ENCODE results near the gene FOXQ1.
A peak's percentile ranks its signal among the peaks of the same experiment; 100 is the strongest.
"Not testable (repeated sequence)": the region's sequence is repeated elsewhere in the genome, so short reads cannot be mapped to it uniquely, and the experiment has no call there.

FOXQ1 gene

DNA sequence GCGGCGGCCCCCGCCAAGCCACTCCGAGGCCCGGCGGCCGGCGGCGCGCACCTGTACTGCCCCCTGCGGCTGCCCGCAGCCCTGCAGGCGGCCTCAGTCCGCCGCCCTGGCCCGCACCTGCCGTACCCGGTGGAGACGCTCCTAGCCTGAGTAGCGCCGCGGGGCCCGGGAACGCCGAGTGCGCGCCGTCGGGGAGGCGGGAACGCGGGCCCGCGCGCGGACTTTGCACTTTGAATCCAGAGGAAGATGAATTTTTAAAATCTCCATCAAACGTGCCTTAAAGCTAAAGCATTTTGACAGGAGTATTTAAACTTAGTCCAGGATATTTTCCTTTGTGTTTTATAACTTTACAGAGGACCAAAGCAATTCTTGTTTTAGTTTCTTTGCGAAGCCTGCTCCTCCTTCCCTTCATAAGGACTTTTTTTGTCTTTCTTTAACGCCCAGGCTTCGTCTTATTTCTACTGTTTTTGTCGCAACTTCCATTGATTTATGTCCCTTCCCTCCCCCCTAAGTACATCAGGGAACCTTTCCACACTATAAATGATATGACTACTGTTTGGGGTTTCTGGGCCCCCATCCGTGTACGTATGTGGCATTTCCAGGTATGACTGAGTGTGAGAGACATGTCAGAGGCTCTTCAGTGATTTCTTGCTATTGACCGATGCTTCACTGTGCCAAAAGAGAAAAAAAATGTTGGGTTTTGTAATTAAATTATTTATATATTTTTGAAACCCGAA is 2.0 kb downstream of the FOXQ1 start:
- Histone ChIP-seq H3K36me3 (ENCODE audit: control insufficient read depth, insufficient read depth, low read length, severe bottlenecking) (no peaks in the 10 kb centered on the region), H3K27me3 (replicated peaks; ENCODE audit: control insufficient read depth, insufficient read depth, low read length) (peaks cover 36% of the 10 kb centered on the region), H3K9ac (ENCODE audit: low read length) (no peak overlapping the region), H3K4me3 (ENCODE audit: low read length) (no peak overlapping the region), H3K4me1 (ENCODE audit: control insufficient read depth, insufficient read depth, low read length) (peaks cover 9% of the 10 kb centered on the region), H3K9me3 (ENCODE audit: control insufficient read depth, low read length) (no peaks in the 10 kb centered on the region)
- no peak for DNase-seq (ENCODE audit: low read depth)

DNA sequence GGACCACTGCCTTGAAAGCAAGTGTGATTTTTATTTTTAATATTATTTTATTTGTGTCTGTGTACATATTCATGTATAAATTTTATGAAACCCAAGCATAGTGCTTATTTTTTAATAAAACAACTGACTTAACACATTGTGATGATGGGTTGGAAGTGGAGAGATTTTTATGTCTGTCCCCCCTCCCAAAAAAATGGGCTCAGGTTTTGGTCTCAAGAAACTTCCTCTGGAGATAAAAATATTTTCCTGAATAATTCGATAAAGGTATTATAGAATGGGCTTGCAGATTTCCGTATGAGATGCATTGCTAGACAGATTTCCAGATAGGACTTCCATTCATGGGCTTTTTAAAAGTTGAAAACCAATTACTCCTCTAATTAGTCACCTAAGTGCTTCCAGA is 2.7 kb downstream of the FOXQ1 start:
- DNase-seq (ENCODE audit: low read depth) = no peak
- H3K9me3 ChIP-seq (ENCODE audit: control insufficient read depth, low read length) = no peaks in the 10 kb centered on the region
- H3K4me3 ChIP-seq (ENCODE audit: low read length) = no peak overlapping the region
- peaks cover 9% of the 10 kb centered on the region for H3K4me1 ChIP-seq (ENCODE audit: control insufficient read depth, insufficient read depth, low read length)
- no peak overlapping the region for H3K9ac ChIP-seq (ENCODE audit: low read length)
- no peaks in the 10 kb centered on the region for H3K36me3 ChIP-seq (ENCODE audit: control insufficient read depth, insufficient read depth, low read length, severe bottlenecking)
- peaks cover 31% of the 10 kb centered on the region for H3K27me3 ChIP-seq (replicated peaks; ENCODE audit: control insufficient read depth, insufficient read depth, low read length)

DNA sequence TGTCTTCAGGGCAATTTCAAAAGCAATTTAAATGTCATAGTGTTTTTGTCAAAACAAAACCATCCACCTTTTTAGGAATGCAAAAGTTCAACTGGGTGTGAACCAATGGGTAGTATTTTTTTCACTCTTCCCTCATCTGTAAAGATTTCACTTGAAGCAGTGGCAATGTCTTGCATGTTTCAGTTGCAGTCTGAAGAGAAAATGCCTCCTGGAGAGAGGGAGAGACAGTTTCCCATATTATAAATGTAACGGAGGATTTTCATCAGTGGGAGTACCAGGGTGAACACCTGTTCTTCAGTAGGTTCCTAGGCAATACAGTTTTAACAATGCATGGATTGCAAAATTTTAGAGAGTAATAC is 3.3 kb downstream of the FOXQ1 start:
- DNase-seq (ENCODE audit: low read depth) = no peak
- Histone ChIP-seq H3K4me3 (ENCODE audit: low read length) (no peak overlapping the region), H3K9me3 (ENCODE audit: control insufficient read depth, low read length) (no peaks in the 10 kb centered on the region), H3K27me3 (replicated peaks; ENCODE audit: control insufficient read depth, insufficient read depth, low read length) (peaks cover 28% of the 10 kb centered on the region), H3K36me3 (ENCODE audit: control insufficient read depth, insufficient read depth, low read length, severe bottlenecking) (no peaks in the 10 kb centered on the region), H3K9ac (ENCODE audit: low read length) (no peak overlapping the region), H3K4me1 (ENCODE audit: control insufficient read depth, insufficient read depth, low read length) (peaks cover 9% of the 10 kb centered on the region)

DNA sequence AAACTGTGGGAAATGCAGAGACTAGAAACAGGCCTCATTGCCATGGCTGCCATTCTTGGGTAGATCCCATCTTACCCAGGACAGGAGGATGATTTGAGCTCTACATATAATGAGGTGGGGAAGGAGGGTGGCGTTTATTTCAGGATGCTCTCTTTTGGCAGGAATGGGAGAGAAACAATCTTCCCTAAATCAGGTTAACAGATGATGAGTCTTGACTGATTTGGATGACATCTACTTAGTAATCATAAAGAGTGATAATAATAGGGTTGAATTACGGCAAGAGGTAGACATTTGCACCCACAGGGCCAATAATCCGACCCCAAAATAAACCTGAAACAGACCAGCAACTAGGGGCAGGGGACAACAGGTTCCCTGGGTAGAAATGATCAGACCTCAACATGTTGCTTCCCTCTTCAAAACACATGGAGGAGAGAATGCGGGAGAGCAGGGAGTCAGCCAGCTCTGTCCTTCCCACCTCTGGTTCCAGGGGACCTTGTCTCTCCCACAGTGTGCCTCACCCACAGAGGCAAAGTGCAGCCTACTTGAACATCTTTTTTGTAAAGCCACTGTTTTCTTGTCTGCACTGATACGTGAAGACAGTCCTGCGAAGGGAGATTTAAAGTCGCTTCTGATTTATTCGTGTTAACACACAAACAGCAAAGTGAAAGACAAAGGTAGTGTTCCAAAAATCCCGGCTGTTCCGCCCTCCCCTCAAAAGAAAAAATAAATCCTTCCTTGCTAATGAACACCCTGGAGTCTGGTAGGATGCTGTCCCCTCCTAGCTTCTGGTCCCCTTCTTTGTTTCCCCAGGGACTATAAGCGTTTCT is 3.9 kb downstream of the FOXQ1 start:
- H3K4me1 ChIP-seq (ENCODE audit: control insufficient read depth, insufficient read depth, low read length) = peaks cover 8% of the 10 kb centered on the region
- no peak for DNase-seq (ENCODE audit: low read depth)
- H3K36me3 ChIP-seq (ENCODE audit: control insufficient read depth, insufficient read depth, low read length, severe bottlenecking) = no peaks in the 10 kb centered on the region
- peak overlapping the region; percentile 82 for H3K4me3 ChIP-seq (ENCODE audit: low read length)
- H3K27me3 ChIP-seq (replicated peaks; ENCODE audit: control insufficient read depth, insufficient read depth, low read length) = peaks cover 28% of the 10 kb centered on the region
- H3K9me3 ChIP-seq (ENCODE audit: control insufficient read depth, low read length) = no peaks in the 10 kb centered on the region
- H3K9ac ChIP-seq (ENCODE audit: low read length) = no peak overlapping the region

DNA sequence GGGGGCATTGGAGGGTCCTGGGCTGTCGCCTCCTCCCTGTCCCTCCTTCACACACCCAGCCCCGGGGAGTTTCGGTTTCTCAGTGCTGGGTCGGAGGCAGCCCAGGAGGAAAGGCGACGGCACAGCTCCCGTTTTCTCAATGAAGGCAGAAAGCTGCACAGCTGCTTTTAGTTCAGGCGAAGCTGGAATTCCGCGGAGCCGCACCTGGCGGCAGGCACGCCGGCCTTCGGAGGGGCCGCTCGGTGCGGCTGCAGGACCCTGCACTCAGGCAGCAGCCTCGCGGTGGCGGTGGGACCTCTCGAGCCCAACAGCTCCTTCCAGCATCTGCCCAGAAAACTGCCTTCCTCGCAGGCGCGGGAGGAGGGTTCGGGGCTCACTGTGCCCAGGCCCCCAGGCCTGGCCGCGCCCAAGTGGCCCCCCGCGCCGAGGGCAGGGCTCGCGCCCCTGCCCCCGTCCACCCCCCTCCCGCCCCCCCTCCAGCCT is 4.6 kb downstream of the FOXQ1 start:
- H3K4me3 ChIP-seq (ENCODE audit: low read length) = peak overlapping the region; percentile 82
- peaks cover 22% of the 10 kb centered on the region for H3K27me3 ChIP-seq (replicated peaks; ENCODE audit: control insufficient read depth, insufficient read depth, low read length)
- no peaks in the 10 kb centered on the region for H3K9me3 ChIP-seq (ENCODE audit: control insufficient read depth, low read length)
- peaks cover 4% of the 10 kb centered on the region for H3K4me1 ChIP-seq (ENCODE audit: control insufficient read depth, insufficient read depth, low read length)
- peak overlapping the region; percentile 71 for H3K9ac ChIP-seq (ENCODE audit: low read length)
- peak; percentile 31 for DNase-seq (ENCODE audit: low read depth)
- H3K36me3 ChIP-seq (ENCODE audit: control insufficient read depth, insufficient read depth, low read length, severe bottlenecking) = no peaks in the 10 kb centered on the region

DNA sequence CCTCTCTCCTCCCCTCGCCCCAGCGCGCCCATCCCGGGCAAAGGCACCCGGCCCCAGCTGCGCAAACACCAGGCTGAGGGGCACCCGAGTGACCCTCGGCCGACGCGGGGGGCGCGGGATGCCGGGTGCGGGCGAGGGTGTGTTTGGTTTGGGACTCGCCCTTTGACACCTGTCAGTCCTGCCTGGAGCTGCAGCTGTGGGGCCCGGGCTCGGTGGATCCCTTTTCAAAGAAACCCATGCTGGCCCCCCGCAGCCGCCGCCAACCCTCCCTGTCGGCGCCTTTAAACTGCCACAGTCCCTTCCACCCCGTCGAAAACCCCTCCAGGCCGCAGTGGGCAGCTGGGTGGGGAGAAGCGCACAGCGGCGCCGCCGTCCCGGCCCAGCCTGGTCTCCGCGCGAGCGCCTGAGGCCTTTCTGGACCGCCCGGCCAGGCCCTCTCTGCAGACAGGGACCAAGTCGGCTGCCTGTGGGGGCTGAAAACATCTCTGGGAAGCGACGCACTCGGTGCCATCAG is 5.5 kb downstream of the FOXQ1 start:
- Histone ChIP-seq H3K36me3 (ENCODE audit: control insufficient read depth, insufficient read depth, low read length, severe bottlenecking) (no peaks in the 10 kb centered on the region), H3K4me1 (ENCODE audit: control insufficient read depth, insufficient read depth, low read length) (peaks cover 11% of the 10 kb centered on the region), H3K9ac (ENCODE audit: low read length) (no peak overlapping the region), H3K27me3 (replicated peaks; ENCODE audit: control insufficient read depth, insufficient read depth, low read length) (peaks cover 22% of the 10 kb centered on the region), H3K4me3 (ENCODE audit: low read length) (no peak overlapping the region), H3K9me3 (ENCODE audit: control insufficient read depth, low read length) (no peaks in the 10 kb centered on the region)
- DNase-seq (ENCODE audit: low read depth) = no peak

DNA sequence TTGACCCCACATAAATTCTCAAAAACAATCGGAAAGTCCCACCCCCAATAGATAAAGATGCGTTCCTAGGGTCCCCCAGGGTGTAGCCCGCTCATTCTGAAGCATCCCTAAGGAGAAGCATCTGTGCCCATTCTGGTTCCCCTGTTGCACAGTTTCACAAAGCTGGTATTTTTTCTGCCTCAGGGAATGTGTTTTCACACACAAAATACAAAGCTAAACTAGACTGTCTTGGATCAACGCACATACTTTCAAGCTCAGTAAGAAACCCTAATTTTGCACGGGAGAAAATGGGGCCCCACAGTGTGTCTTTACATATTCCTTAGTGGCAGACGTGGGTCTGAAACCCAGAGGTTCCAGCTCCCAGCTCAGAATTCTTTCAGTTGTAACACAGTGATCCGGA is 6.1 kb downstream of the FOXQ1 start:
- H3K36me3 ChIP-seq (ENCODE audit: control insufficient read depth, insufficient read depth, low read length, severe bottlenecking) = no peaks in the 10 kb centered on the region
- no peak for DNase-seq (ENCODE audit: low read depth)
- H3K4me1 ChIP-seq (ENCODE audit: control insufficient read depth, insufficient read depth, low read length) = peaks cover 17% of the 10 kb centered on the region
- no peak overlapping the region for H3K4me3 ChIP-seq (ENCODE audit: low read length)
- no peak overlapping the region for H3K9ac ChIP-seq (ENCODE audit: low read length)
- H3K9me3 ChIP-seq (ENCODE audit: control insufficient read depth, low read length) = no peaks in the 10 kb centered on the region
- peaks cover 22% of the 10 kb centered on the region for H3K27me3 ChIP-seq (replicated peaks; ENCODE audit: control insufficient read depth, insufficient read depth, low read length)

DNA sequence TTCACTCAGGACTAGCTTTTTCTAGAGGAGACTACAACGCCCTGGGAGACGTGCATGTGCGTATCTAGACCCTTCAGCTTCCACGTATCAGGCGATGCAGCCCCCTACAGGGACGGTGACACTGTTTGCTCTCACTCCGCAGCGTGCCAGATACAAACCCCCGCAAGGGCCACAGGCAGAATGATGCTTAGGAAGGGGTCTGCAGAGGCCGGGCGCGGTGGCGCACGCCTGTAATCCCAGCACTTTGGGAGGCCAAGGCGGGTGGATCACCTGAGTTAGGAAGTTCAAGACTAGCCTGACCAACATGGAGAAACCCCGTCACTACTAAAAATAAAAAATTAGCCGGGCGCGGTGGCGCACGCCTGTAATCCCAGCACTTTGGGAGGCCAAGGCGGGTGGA is 6.7 kb downstream of the FOXQ1 start:
- H3K9me3 ChIP-seq (ENCODE audit: control insufficient read depth, low read length); H3K4me3 ChIP-seq (ENCODE audit: low read length); H3K9ac ChIP-seq (ENCODE audit: low read length); H3K36me3 ChIP-seq (ENCODE audit: control insufficient read depth, insufficient read depth, low read length, severe bottlenecking); DNase-seq (ENCODE audit: low read depth): not testable (repeated sequence)
- Histone ChIP-seq H3K27me3 (replicated peaks; ENCODE audit: control insufficient read depth, insufficient read depth, low read length) (peaks cover 22% of the 10 kb centered on the region), H3K4me1 (ENCODE audit: control insufficient read depth, insufficient read depth, low read length) (peaks cover 17% of the 10 kb centered on the region)

DNA sequence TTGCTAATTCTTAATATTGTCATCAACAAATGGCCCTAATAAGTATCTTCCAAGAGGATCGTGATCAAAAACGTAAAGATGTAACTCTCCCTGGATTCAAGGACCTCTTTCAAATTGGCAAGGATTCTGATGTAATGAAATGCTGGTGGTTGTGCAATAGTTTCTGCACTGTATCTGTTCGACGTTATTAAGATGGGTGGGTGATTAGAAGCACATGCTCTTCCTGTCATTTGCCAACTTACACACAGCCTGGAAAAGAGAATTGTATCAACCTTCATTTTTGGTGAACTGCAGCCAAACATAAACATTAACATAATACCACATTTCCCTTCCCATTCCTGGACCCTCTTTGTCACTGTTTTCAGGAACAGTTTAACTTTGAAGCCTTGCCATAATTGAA is 9.8 kb downstream of the FOXQ1 start:
- peak; percentile 92 for DNase-seq (ENCODE audit: low read depth)
- no peaks in the 10 kb centered on the region for H3K36me3 ChIP-seq (ENCODE audit: control insufficient read depth, insufficient read depth, low read length, severe bottlenecking)
- no peak overlapping the region for H3K4me3 ChIP-seq (ENCODE audit: low read length)
- no peaks in the 10 kb centered on the region for H3K27me3 ChIP-seq (replicated peaks; ENCODE audit: control insufficient read depth, insufficient read depth, low read length)
- peaks cover 38% of the 10 kb centered on the region for H3K4me1 ChIP-seq (ENCODE audit: control insufficient read depth, insufficient read depth, low read length)
- no peak overlapping the region for H3K9ac ChIP-seq (ENCODE audit: low read length)
- no peaks in the 10 kb centered on the region for H3K9me3 ChIP-seq (ENCODE audit: control insufficient read depth, low read length)

DNA sequence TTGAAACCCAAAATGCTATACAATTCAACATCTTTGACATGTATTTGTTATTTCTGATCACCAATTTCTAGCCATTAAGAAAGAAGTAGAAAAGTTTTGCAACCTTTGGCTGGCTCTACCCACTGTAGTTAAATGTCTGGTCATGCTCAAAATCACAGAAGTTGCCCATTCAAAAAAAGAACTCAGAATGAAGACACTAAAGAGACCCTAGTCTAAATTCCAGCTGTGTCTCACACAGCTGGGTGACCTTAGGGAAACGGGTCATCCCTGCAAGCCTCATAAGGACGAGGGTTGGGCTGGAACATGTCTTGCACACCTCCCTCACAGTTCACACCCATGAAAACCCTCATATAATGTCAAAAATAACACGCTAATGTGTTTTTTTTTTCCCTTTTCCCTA is 10.3 kb downstream of the FOXQ1 start:
- DNase-seq (ENCODE audit: low read depth) = peak; percentile 70
- Histone ChIP-seq H3K36me3 (ENCODE audit: control insufficient read depth, insufficient read depth, low read length, severe bottlenecking) (no peaks in the 10 kb centered on the region), H3K9ac (ENCODE audit: low read length) (peak overlapping the region; percentile 5), H3K4me1 (ENCODE audit: control insufficient read depth, insufficient read depth, low read length) (peaks cover 38% of the 10 kb centered on the region), H3K9me3 (ENCODE audit: control insufficient read depth, low read length) (no peaks in the 10 kb centered on the region), H3K27me3 (replicated peaks; ENCODE audit: control insufficient read depth, insufficient read depth, low read length) (no peaks in the 10 kb centered on the region), H3K4me3 (ENCODE audit: low read length) (no peak overlapping the region)

DNA sequence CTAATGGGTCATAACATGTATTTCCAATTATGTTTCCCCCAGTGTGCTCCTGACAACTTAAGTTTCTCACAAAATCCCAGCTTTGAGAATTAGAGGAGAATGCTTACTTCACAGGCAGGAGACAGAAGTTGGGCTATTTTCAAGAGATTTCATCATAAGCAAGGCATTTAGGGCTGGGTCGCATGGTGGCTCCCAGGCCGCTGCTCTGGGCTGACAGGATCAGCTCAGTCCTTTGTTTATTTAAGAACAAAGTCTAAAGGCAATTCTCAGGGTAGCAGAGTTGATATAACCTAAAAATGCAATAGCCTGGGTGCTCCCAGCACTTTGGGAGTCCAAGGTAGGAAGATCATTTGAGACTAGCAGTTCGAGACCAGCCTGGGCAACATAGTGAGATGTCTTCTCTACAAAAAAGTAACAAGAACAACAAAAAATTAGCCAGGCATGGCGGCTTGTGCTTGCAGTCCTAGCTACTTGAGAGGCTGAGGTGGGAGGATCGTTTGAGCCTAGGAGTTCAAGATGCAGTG is 10.9 kb downstream of the FOXQ1 start:
- Histone ChIP-seq H3K27me3 (replicated peaks; ENCODE audit: control insufficient read depth, insufficient read depth, low read length) (no peaks in the 10 kb centered on the region), H3K36me3 (ENCODE audit: control insufficient read depth, insufficient read depth, low read length, severe bottlenecking) (no peaks in the 10 kb centered on the region), H3K4me1 (ENCODE audit: control insufficient read depth, insufficient read depth, low read length) (peaks cover 38% of the 10 kb centered on the region), H3K9me3 (ENCODE audit: control insufficient read depth, low read length) (no peaks in the 10 kb centered on the region), H3K9ac (ENCODE audit: low read length) (peak overlapping the region; percentile 5), H3K4me3 (ENCODE audit: low read length) (no peak overlapping the region)
- peak; percentile 84 for DNase-seq (ENCODE audit: low read depth)
